HG03060 (cell line): Measurements from ENCODE around the gene HOXD13.

Source experiments
- ATAC-seq: cut with Tn5 transposase; IDR thresholded peaks from one replicate; pipeline ENCODE4 v1.9.1; 2021; ENCODE audit warnings: low read depth, moderate number of reproducible peaks; ENCODE audit not compliant: unreplicated experiment

Gene HOXD13

DNA sequence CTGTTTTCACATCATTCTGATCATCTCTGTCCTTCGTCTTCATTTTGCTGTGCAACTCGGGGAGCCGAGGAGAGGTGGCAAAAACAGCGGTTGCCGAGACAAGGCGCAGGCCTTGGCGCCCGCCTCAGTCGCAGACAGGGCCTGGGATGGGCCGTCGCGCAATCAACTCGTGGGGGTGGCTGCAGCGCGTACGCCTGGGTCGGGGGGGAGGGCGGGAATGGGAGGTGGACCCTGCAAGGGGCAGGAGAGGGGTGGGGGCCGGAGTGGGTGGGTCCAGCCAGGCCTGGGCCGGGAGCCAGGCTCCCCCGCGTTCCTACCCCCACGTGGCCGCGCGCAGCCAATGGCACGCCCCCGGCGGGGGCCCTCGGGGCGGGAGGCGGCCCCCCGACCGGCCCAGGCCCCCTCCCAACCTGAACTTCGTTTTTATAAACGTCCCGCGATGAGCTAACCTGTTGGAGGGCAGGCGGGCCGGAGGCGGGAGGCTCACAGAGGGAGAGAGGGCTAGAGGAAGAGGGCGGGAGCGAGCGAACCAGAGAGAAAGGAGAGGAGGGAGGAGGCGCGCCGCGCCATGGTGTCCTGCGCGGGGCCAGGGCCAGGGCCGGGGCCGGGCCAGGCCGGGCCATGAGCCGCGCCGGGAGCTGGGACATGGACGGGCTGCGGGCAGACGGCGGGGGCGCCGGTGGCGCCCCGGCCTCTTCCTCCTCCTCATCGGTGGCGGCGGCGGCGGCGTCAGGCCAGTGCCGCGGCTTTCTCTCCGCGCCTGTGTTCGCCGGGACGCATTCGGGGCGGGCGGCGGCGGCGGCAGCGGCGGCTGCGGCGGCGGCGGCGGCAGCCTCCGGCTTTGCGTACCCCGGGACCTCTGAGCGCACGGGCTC lies at the start of gene HOXD13:
HOXD13 (plus strand) TSS at position 452 of the 875 bp plus-strand sequence; CDS start at position 622, 170 bp downstream.
- ATAC-seq, result no peak

DNA sequence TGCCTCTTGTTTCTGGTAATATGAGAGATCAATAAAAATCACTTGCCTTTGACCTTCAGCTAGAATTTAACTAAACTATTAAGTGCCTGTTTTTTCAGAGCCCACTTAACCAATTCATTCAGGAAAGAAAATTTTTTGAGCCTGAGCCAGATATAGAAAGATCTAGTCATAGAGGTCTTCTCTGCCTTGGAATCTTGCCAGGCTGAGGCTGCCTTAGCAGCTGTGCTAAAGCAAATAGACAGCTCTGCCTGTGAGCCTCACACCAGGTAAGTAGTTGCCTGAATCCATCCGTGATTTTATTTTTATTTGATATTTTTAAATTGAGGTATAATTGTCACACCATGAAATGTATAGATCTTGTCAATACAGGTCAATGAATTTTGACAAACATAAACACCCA lies 36.1 kb upstream of the HOXD13 start:
- ATAC-seq, result no peak

- no peak for ATAC-seq
These were observed 28.6 kb upstream of the HOXD13 start for GRCh38 chr2:176063958-176064357.

GRCh38 chr2:176066645-176067588 lies 25.6 kb upstream of the HOXD13 start:
- ATAC-seq, result no peak

DNA sequence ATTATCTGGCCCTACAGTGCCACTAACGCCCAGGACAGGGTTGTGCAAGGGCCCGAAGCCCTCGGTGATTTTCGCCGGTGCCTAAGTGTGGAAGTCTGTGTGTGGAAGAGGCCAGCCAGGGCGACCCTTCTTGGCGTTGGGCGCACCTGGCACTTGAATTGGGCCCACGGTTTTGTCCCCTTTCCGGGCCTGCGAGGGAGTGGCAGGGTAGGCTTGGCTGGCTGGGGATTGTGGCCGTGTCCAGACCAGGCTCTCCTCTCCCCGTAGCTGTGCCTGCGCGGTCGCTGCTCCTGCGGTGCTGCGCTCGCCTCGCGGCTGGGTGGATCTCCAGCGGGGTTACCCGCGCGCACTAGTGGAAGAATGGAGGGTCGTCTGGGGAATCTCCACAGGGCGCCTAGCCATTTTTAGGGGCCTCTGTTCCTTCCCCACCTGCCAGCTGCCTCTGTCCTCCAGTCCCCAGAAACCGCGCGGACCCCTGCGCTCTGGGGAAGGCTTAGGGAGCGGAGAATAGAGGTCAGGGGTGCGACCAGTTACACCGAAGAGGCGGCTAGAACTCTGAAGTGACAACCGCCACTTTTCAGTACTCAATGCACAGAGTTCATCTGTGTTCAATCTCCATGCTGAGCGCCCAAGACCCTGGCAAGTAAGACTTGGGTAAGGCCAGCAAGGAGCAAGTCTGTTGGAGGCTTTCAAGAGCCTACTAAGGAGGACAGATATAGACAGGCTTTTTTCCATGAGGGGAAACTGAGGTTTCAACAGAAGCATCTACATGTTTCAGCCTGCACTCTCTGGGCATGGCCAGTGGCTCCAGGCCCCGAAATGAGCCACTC lies 24.7 kb upstream of the HOXD13 start:
- ATAC-seq, result no peak

DNA sequence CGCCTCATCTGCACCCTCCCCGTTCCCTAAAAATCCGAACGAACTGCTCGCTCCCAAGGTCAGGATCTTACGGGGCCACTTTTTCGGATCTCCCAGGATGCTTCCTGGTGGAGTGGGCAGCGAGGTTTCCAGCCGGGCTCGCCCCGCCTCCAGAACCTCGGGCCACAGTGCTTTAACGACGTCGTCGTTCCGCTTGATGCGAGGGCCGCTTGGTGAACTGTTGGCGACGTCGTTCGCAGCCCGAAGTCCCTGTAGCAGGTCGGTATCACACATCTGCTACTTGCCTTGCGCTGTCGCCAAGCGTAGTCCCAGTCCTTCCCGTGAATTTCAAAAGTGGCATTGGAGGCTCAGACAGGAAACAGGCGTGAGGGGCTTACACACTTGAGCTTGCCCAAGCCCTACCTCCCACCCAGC lies 24.1 kb upstream of the HOXD13 start:
- ATAC-seq, result no peak

DNA sequence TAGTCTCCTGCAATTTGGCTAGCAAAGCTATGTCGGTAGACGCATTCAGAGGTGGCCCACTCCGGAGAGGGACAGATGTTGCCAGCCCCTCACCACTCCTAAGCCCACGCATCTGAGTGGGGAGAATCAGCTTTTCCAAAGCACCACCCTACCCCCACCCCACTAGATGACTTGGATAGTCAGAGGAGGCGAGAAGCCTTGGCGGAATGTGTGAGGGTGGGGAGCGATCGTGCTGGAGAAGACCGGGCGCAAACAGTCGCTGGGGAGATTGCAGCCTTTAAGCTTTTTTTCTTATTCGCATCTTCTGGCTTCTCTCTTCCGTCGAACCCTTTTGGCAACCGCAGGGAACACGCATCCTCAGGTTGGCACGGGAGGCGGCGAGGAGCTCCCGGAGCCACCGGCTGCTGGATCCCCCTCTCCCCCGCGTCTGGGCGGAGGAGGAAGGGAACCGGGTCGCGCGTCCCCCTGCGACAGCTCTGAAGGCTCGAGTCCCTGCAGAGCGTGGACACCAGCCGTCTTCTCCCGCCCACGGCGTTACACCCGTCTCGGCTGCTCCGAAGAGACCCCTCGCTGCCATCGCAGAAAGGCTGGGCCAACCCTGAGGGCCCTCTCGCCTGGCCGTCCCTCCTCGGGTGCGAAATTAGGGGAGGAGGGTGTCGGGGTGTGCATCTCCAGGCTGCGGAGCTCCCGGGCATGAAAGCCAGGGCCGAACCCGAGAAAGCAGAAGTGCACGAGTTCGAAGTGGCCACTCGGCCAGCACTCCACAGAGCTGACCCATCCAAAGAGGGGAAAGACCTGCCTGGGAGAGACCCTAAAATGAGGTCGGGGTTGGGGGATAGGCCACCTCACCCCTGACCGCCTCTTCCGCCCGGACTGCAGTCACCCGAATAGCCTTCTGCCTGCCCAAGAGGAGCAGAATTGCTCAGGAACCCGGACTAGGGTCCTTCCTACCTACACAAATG lies 20.9 kb upstream of the HOXD13 start:
- ATAC-seq, result no peak

DNA sequence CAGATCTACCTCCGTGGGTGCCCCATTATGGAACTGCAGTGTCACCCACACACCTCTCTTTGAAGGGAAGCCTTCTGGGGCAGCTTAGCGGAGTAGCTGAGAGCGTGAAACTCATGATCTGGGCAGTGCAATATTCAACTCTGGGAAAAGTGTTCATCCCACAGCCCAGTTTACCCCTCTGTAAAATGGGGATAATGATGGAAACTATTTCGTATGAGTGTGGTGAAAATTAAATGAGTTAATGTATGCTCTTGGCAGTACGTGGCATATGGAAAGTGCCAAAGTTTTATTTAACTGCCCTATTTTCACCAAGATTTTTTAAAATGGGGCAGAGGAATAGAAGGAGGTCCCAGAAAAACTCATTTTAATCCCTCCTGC lies 20.2 kb upstream of the HOXD13 start:
- no peak for ATAC-seq

GRCh38 chr2:176072951-176073904 lies 19.3 kb upstream of the HOXD13 start:
- ATAC-seq, result no peak

- ATAC-seq, result no peak
These were observed 17.5 kb upstream of the HOXD13 start for GRCh38 chr2:176074919-176075425.

- no peak for ATAC-seq
These were observed 17.0 kb upstream of the HOXD13 start for GRCh38 chr2:176075481-176075880.

GRCh38 chr2:176076063-176076462 lies 16.5 kb upstream of the HOXD13 start:
- no peak for ATAC-seq

DNA sequence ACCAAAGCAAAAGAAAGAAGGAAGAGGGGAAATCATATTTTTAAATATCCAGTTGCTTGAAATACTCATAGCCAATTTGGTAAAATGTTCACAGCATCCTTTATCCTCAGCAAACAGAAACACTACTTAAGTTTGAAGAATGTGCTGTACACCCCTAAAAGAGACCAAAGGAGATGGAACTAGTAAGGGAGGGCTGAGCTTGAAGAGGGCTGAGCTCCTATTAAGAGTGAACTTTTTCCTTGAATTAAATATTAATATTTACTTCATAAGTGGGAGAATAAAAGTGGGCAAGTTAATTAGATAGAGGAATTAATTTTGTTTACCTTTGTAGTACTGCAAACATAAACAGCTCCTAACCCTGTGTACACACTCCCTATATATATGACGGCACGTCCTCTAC lies 15.7 kb upstream of the HOXD13 start:
- no peak for ATAC-seq

DNA sequence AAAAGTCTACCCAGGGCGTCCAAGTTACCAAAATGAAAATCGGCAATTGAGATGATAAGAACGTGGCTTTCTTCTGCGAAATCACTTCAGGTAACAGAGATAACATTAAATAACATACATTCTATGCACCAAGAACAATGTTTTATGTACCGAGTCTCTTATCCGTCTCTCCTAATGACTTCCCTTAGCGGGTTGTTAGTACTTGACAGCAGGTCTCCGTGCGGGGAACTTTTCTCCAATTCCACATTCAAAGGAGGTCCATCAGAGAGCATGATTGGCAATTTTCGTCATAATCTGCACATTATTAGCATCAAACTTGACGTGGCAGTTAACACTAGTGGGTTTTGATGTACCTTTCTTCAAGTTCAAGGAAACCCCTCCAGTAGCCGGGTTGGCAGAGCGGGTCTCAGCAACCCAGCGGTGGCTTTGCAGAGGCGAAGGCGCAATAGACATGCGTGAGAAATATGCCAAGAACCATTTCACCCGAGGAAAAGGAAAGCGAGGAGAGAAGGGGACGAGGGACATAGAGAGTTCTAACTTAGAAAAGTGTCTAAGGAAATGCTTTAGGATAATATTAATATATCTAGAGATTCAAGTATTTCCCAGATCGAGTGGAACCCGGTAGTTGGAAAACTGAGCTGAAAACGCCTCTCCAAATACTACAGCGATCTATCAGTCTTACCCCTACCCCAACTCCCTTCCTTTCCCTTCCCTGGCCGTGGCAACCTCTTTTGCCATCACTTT lies 13.8 kb upstream of the HOXD13 start:
- no peak for ATAC-seq

DNA sequence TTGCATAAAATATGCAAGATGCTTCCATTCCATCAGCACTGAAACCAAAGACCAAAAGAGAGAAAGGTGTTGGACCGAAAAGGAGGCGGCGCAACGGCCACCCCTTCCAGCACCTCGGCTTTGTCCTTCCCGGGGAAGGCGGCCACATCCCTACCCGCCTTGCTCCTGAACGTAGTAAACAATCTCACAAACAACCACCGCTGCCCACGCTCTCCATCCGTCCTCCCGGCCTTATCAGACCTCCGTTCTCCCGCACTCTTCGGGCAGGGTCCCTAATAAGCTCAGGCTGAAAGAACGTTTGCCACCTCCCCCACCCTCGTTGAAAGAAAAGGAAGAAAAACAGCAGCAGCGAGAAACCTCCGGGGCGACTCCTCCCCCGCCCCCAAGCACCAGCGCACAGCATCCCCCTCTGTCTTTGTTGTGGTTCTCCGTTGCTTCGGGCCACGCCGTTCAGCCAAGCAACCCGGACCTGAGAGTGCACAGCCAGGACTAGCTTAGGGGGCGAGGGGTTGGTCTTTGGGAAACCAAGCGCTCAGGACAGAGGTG lies 13.2 kb upstream of the HOXD13 start:
- ATAC-seq, result no peak

DNA sequence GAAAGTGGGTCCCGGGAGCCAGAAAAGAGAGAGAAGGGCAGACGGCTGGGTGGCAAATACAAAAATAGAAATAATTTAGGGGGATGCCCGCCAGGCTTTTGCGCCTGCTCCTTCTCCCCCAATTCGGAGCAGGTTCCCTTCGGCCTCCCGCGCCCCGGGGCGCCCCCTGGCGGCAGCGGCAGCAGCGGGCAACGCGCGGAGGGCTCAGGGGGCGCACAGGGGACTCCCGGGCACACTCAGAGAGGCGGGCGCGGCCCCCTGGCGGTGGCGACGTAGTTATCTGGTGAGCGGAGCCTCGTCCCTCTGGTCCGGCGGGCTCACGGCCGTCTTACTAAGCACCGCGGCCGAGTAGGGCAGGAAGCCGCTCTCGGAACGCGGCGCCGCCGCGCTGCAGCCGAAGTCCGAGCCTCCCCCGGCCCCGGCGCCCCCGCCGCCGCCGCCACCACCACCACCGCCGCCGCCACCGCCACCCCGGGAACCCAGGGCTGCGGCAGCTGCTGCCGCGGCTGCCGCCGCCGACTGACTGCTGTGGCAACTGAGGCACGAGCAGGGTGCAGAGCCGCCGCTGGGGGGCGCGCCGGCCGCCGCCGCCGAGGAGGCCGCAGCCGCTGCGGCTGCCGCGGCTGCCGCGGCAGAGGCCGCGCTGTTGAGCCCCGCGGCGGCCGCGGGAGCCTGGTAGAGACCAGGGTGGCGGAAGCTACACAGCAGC lies 12.5 kb upstream of the HOXD13 start:
- no peak for ATAC-seq
